22Rv1 (cell line): ENCODE data around the gene ALDH7A1.
"Not testable (repeated sequence)": the region's sequence is repeated elsewhere in the genome, so short reads cannot be mapped to it uniquely, and the experiment has no call there.

Experiments
- H3K27ac ChIP-seq: fragments of 450-650 bp; 2 replicates; pipeline ENCODE4 v1.5.1; 2017
- CTCF ChIP-seq: fragments of 450-650 bp; IDR thresholded peaks from 2 replicates; pipeline ENCODE4 v1.5.1; 2017; ENCODE audit warnings: mild to moderate bottlenecking
- ZFX ChIP-seq: fragments of 450-650 bp; IDR thresholded peaks from 2 replicates; pipeline ENCODE4 v1.6.1; 2017; ENCODE audit warnings: antibody characterized with exemption, borderline replicate concordance

The ALDH7A1 gene

GRCh38 chr5:126519637-126520592 is 75.1 kb downstream of the ALDH7A1 start:
- TF ChIP-seq CTCF (no peak), ZFX (no peak)
- H3K27ac ChIP-seq: no peak overlapping the region

DNA sequence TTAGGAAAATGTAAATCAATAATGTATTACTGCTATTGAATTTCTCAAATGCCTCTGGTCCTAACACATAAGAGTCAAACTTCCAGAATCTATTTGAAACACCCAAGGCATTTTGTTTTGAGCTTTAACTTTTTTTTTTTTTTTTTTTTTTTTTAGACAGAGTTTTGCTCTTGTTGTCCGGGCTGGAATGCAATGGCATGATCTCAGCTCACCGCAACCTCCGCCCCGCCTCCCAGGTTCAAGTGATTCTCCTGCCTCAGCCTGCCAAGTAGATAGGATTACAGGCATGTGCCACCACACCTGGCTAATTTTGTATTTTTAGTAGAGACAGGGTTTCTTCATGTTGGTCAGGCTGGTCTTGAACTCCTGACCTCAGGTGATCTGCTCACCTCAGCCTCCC is 75.8 kb downstream of the ALDH7A1 start:
- H3K27ac ChIP-seq: not testable (repeated sequence)

- no peak for TF ChIP-seq ZFX
- no peak for TF ChIP-seq CTCF
- H3K27ac ChIP-seq: no peak overlapping the region
These were observed 78.2 kb downstream of the ALDH7A1 start for GRCh38 chr5:126516852-126517251.

- no peak overlapping the region for H3K27ac ChIP-seq
- TF ChIP-seq ZFX (no peak), CTCF (no peak)
These were observed 78.9 kb downstream of the ALDH7A1 start for GRCh38 chr5:126516133-126516532.

- no peak for TF ChIP-seq CTCF
- no peak overlapping the region for H3K27ac ChIP-seq
These were observed 79.7 kb downstream of the ALDH7A1 start for GRCh38 chr5:126515337-126515736.

GRCh38 chr5:126514558-126515141 is 80.4 kb downstream of the ALDH7A1 start:
- no peak for TF ChIP-seq CTCF

DNA sequence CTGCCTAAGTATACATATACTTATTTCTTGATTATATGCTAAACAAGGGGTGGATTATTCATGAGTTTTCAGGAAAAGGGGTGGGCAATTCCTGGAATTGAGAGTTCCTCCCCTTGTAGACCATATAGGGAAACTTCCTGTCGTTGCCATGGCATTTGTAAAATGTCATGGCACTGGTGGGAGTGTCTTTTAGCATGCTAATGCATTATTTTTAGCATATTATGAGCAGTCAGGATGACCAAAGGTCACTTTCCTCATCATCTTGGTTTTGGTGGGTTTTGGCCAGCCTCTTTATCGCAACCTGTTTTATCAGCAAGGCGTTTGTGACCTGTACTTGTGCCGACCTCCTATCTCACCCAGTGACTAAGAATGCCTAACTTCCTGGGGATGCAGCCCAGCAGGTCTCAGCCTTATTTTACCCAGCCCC is 80.9 kb downstream of the ALDH7A1 start:
- no peak overlapping the region for H3K27ac ChIP-seq
- no peak for TF ChIP-seq ZFX
- no peak for TF ChIP-seq CTCF

More at GRCh38 chr5:126514558-126515141, 80.4 kb downstream of the ALDH7A1 start:
- no peak overlapping the region for H3K27ac ChIP-seq

GRCh38 chr5:126513703-126514102 is 81.3 kb downstream of the ALDH7A1 start:
- no peak overlapping the region for H3K27ac ChIP-seq
- TF ChIP-seq CTCF (no peak), ZFX (no peak)
